ENCODE measurements around the gene TLCD3A. TPM values are rescaled to one million over a fixed set of nuclear protein-coding genes. Genes with fewer than 3 reads are reported as not detected.

The TLCD3A gene
- total and polyA plus RNA-seq, 10 of the 15 experiments (the other 5 are each of a cell fraction or from before 2014, with no cell fraction given) = 2.9 to 29.7 (median 17.8) TPM

DNA sequence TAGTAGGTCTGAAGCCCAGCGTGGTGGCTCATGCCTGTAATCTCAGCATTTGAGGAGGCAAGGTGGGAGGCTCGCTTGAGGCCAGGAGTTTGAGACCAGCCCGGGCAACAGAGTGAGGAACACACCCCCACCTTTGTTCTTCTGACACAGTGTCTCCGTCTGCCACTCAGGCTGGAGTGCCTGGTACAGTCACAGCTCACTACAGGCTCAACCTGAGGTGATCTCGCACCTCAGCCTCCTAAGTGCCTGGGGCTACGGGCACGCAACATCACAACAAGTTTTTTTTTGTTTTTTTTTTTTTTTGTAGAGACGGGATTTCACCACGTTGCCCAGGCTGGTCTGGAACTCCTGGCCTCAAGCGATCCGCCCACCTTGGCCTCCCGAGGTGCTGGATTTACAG lies 6.7 kb upstream of the TLCD3A start:
- H3K79me2 ChIP-seq (ENCODE audit: control insufficient read depth, insufficient read depth, low read length) = no peaks in the 10 kb centered on the region
- CTCF ChIA-PET = no interaction called here
- POLR2A ChIA-PET = no interaction called here
- no peak overlapping the region for H3K9ac ChIP-seq (ENCODE audit: control insufficient read depth, insufficient read depth, low read length)
- ATAC-seq (no peak), DNase-seq (ENCODE audit: low read depth, low spot score) (no peak), FAIRE-seq (no peak)
- H3K27ac ChIP-seq (ENCODE audit: control insufficient read depth, insufficient read depth) = no peak overlapping the region
- WGBS (ENCODE audit: insufficient coverage, insufficient replicate concordance, low lambda C conversion rate, missing lambda C conversion rate) = 81% methylated on average over 11 of the region's 12 CpGs
- no peaks in the 10 kb centered on the region for H4K20me1 ChIP-seq (ENCODE audit: control insufficient read depth, insufficient read depth)
- TF ChIP-seq, protein P1, sequence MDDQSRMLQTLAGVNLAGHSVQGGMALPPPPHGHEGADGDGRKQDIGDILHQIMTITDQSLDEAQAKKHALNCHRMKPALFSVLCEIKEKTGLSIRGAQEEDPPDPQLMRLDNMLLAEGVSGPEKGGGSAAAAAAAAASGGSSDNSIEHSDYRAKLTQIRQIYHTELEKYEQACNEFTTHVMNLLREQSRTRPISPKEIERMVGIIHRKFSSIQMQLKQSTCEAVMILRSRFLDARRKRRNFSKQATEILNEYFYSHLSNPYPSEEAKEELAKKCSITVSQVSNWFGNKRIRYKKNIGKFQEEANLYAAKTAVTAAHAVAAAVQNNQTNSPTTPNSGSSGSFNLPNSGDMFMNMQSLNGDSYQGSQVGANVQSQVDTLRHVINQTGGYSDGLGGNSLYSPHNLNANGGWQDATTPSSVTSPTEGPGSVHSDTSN (IDR thresholded peaks at IDR 0.05; ENCODE audit: insufficient replicate concordance, low read depth, low read length) = no peak
- no peak for TF ChIP-seq MYC (IDR thresholded peaks at IDR 0.05; ENCODE audit: insufficient read depth, insufficient read length, insufficient replicate concordance, low read length, severe bottlenecking)
- SMC1A ChIA-PET (ENCODE audit: uncharacterized antibody, unreplicated experiment) = no interaction called here
- intact Hi-C loops (cut with micrococcal nuclease; ENCODE audit: unreplicated experiment) = no loop called here
- in situ Hi-C loops (cut with MboI) = no loop called here
- no peak overlapping the region for H3K4me2 ChIP-seq (ENCODE audit: control insufficient read depth, insufficient read depth)
- no peaks in the 10 kb centered on the region for H3K36me3 ChIP-seq (ENCODE audit: control insufficient read depth in 2 of 2, insufficient read depth in 2 of 2, low read length in 1 of 2)
- no peaks in the 10 kb centered on the region for H3K27me3 ChIP-seq (replicated peaks in 1 of 2; ENCODE audit: control insufficient read depth in 2 of 2, insufficient read depth in 2 of 2, low read length in 1 of 2)
- H3K4me3 ChIP-seq = no peak overlapping the region
- BruUV-seq (replicated peaks) = no TSS peak
- RAD21 ChIA-PET (ENCODE audit: unreplicated experiment) = no interaction called here
- no peaks in the 10 kb centered on the region for H3K9me3 ChIP-seq (replicated peaks; ENCODE audit: control insufficient read depth, insufficient read depth, low read length)
- H3K4me1 ChIP-seq (ENCODE audit: control insufficient read depth, insufficient read depth, low read length) = no peaks in the 10 kb centered on the region
- H2AFZ ChIP-seq (ENCODE audit: control insufficient read depth, low read depth, low read length) = no peak overlapping the region

DNA sequence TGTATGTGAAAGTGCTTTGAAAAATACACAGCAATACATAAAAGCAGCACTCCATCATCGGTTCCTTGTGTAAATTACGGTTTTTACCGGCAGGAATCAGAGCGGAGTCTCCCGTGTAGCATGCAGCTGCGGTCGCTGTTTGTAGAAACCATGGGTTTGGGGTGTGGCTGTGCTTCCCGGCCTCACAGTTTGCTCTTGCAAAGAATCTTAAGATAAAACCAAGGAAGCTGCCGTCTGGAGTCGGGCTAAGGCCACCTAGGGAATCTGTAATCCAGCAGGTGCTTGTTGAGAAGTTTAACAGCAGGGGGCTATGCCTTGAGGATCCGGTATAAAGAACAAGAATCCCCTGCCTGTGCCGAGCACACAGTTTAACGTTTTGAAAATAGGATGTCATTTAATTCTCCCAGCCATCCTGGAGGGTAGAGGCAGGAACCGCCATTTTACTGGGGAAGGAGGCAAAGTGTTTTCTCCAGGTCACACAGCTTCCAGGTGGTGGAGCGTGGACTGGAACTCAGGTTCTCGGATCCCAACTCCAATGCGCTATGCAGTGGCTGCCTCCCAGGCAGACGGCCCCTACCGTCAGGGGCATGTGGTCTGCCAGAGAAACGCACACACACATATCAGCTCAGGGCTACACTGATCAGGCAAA lies 6.0 kb upstream of the TLCD3A start:
- intact Hi-C loops (cut with micrococcal nuclease; ENCODE audit: unreplicated experiment) = no loop called here
- no peak overlapping the region for H3K27ac ChIP-seq (ENCODE audit: control insufficient read depth, insufficient read depth)
- TF ChIP-seq NRF1 (conservative IDR thresholded peaks at IDR 0.05; ENCODE audit: low read depth, low read length) (no peak), SUZ12 (IDR thresholded peaks at IDR 0.05; ENCODE audit: unreplicated experiment) (no peak), RAD21 (IDR thresholded peaks at IDR 0.05; ENCODE audit: insufficient read depth, low read depth, low read length) (no peak), HDAC2 (IDR thresholded peaks at IDR 0.05) (no peak), RAD51 (IDR thresholded peaks at IDR 0.05) (no peak), ETV6 (conservative IDR thresholded peaks at IDR 0.05 in 1 of 2, IDR thresholded peaks at IDR 0.05 in 1 of 2; ENCODE audit: borderline replicate concordance in 1 of 2, low read depth in 1 of 2) (no peak), LARP7 (IDR thresholded peaks at IDR 0.05) (no peak), SMAD5 (IDR thresholded peaks at IDR 0.05; ENCODE audit: low read depth) (no peak), MXI1 (IDR thresholded peaks at IDR 0.05; ENCODE audit: low read depth, low read length) (no peak)
- TF ChIP-seq, protein P2, sequence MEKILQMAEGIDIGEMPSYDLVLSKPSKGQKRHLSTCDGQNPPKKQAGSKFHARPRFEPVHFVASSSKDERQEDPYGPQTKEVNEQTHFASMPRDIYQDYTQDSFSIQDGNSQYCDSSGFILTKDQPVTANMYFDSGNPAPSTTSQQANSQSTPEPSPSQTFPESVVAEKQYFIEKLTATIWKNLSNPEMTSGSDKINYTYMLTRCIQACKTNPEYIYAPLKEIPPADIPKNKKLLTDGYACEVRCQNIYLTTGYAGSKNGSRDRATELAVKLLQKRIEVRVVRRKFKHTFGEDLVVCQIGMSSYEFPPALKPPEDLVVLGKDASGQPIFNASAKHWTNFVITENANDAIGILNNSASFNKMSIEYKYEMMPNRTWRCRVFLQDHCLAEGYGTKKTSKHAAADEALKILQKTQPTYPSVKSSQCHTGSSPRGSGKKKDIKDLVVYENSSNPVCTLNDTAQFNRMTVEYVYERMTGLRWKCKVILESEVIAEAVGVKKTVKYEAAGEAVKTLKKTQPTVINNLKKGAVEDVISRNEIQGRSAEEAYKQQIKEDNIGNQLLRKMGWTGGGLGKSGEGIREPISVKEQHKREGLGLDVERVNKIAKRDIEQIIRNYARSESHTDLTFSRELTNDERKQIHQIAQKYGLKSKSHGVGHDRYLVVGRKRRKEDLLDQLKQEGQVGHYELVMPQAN (conservative IDR thresholded peaks at IDR 0.05) = no peak
- no TSS peak for BruUV-seq (replicated peaks)
- no peak overlapping the region for H3K9ac ChIP-seq (ENCODE audit: control insufficient read depth, insufficient read depth, low read length)
- CTCF ChIA-PET = no interaction called here
- no peaks in the 10 kb centered on the region for H3K9me3 ChIP-seq (replicated peaks; ENCODE audit: control insufficient read depth, insufficient read depth, low read length)
- peaks cover 4% of the 10 kb centered on the region; the same call in 1 of the 2 replicates for H3K4me1 ChIP-seq (ENCODE audit: control insufficient read depth, insufficient read depth, low read length)
- no peaks in the 10 kb centered on the region for H4K20me1 ChIP-seq (ENCODE audit: control insufficient read depth, insufficient read depth)
- FAIRE-seq (no peak), ATAC-seq (no peak), DNase-seq (ENCODE audit: low read depth, low spot score) (no peak)
- no peak overlapping the region for H3K4me3 ChIP-seq
- no peak overlapping the region for H2AFZ ChIP-seq (ENCODE audit: control insufficient read depth, low read depth, low read length)
- no peaks in the 10 kb centered on the region for H3K36me3 ChIP-seq (ENCODE audit: control insufficient read depth in 2 of 2, insufficient read depth in 2 of 2, low read length in 1 of 2)
- RAD21 ChIA-PET (ENCODE audit: unreplicated experiment) = no interaction called here
- no peaks in the 10 kb centered on the region for H3K79me2 ChIP-seq (ENCODE audit: control insufficient read depth, insufficient read depth, low read length)
- 89% methylated on average over 20 of the region's 20 CpGs for WGBS (ENCODE audit: insufficient coverage, insufficient replicate concordance, low lambda C conversion rate, missing lambda C conversion rate)
- POLR2A ChIA-PET = no interaction called here
- in situ Hi-C loops (cut with MboI) = no loop called here
- H3K4me2 ChIP-seq (ENCODE audit: control insufficient read depth, insufficient read depth) = no peak overlapping the region
- SMC1A ChIA-PET (ENCODE audit: uncharacterized antibody, unreplicated experiment) = no interaction called here
- no peaks in the 10 kb centered on the region for H3K27me3 ChIP-seq (replicated peaks in 1 of 2; ENCODE audit: control insufficient read depth in 2 of 2, insufficient read depth in 2 of 2, low read length in 1 of 2)
